D721Med (cell line): ENCODE data around the gene VGLL3.

ENCODE experiments used
- DNase-seq: peaks from one replicate; pipeline ENCODE4 v3.0.0; 2011; ENCODE audit warnings: low spot score; ENCODE audit not compliant: insufficient read length
- FAIRE-seq: peaks from 2 replicates; lab custom pipeline; 2011; peaks lifted over from hg19 to GRCh38; lab: Jason Lieb, UNC
- TF ChIP-seq, protein P1 (sequence below): IDR thresholded peaks from 2 replicates; pipeline ENCODE4 v1.5.1; 2012; ENCODE audit warnings: mild to moderate bottlenecking, control low read depth; ENCODE audit not compliant: insufficient read depth; ENCODE audit errors: missing control alignments

The VGLL3 gene

DNA sequence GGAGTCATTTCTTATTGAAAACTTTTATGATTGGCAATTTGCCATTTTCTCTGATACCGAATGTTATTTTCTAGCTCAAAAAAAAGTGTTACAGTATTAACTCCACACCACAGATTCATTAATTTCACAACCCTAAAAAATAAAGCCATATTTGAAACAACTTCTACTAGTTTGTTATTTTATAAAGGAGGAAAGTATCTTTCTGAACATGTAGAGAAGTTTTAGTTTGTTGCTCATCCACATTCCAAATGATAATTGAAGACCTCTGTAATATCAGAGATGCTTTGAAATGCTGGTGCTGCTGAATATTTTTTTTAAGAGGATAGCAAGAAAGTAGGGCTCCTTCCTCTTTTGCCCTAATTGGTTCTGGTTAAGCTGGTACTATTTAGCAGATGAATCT is 1.9 kb downstream of the VGLL3 start:
- DNase-seq, result no peak
- TF ChIP-seq, protein P1, sequence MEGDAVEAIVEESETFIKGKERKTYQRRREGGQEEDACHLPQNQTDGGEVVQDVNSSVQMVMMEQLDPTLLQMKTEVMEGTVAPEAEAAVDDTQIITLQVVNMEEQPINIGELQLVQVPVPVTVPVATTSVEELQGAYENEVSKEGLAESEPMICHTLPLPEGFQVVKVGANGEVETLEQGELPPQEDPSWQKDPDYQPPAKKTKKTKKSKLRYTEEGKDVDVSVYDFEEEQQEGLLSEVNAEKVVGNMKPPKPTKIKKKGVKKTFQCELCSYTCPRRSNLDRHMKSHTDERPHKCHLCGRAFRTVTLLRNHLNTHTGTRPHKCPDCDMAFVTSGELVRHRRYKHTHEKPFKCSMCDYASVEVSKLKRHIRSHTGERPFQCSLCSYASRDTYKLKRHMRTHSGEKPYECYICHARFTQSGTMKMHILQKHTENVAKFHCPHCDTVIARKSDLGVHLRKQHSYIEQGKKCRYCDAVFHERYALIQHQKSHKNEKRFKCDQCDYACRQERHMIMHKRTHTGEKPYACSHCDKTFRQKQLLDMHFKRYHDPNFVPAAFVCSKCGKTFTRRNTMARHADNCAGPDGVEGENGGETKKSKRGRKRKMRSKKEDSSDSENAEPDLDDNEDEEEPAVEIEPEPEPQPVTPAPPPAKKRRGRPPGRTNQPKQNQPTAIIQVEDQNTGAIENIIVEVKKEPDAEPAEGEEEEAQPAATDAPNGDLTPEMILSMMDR, result no peak
- no peak for FAIRE-seq

GRCh38 chr3:86988235-86988634 is 2.7 kb downstream of the VGLL3 start:
- TF ChIP-seq, protein P1, result no peak
- FAIRE-seq (no peak), DNase-seq (no peak)

GRCh38 chr3:86987421-86987715 is 3.6 kb downstream of the VGLL3 start:
- DNase-seq (no peak), FAIRE-seq (no peak)
- TF ChIP-seq, protein P1, result no peak

GRCh38 chr3:86986671-86987420 is 4.1 kb downstream of the VGLL3 start:
- TF ChIP-seq, protein P1, result no peak
- DNase-seq (no peak), FAIRE-seq (no peak)

- DNase-seq, result no peak
- FAIRE-seq, result no peak
- TF ChIP-seq, protein P1, result no peak
These were observed 5.6 kb downstream of the VGLL3 start for GRCh38 chr3:86985181-86985826.

GRCh38 chr3:86984271-86984670 is 6.7 kb downstream of the VGLL3 start:
- no peak for FAIRE-seq
- TF ChIP-seq, protein P1, result no peak
- no peak for DNase-seq

DNA sequence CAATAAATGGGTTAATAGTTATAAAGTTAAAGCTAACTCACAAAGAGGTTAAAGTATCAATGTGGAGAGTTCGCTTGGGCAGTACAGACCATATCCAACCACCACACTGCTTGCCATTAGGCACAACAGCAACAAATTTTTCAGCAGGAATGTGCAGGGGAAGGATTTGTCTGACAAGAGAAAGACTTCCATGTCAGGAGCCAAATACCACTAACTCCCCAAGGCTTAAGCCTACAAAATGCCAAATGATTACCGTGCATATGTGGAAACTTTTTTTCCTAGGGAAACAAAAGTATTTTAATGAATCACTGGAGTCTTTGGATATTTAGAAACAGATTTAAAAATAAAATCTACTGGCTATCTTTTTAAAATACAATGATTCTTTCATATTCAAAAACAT is 8.1 kb downstream of the VGLL3 start:
- TF ChIP-seq, protein P1, result no peak
- FAIRE-seq, result no peak
- DNase-seq, result no peak
